ENCODE results near the gene LHPP.

LHPP gene

GRCh38 chr10:124615259-124615658 lies 153.6 kb downstream of the LHPP start:
- CTCF ChIA-PET = interaction anchor here (0.6 kb wide), 1 partner anchor 22 kb away, joined by 4 read pairs; no protein-coding TSS in a partner anchor
- Histone ChIP-seq H3K9me3 (ENCODE audit: control insufficient read depth, insufficient read depth, low read depth, low read length) (no peaks in the 10 kb centered on the region), H3K36me3 (ENCODE audit: control insufficient read depth in 2 of 2, insufficient read depth in 1 of 2, low read length in 2 of 2) (peaks cover 0 to 6% of the 10 kb centered on the region in 2 experiments; a peak in 1 of 3 replicates), H3K4me3 (ENCODE audit: low read depth, low read length) (no peak overlapping the region), H3K4me1 (ENCODE audit: control insufficient read depth, insufficient read depth, low read length) (peaks cover 2% of the 10 kb centered on the region; the same call in 1 of the 2 replicates), H3K27ac (ENCODE audit: extremely low read depth, low read depth, low read length) (no peak overlapping the region)
- POLR2A ChIA-PET = interaction anchor here (0.7 kb wide), 1 partner anchor 103 kb away, joined by 3 read pairs; no protein-coding TSS in a partner anchor
- TF ChIP-seq ZNF623 (tag by site-specific recombination; IDR thresholded peaks at IDR 0.05) (no peak), ZNF248 (tag by site-specific recombination; IDR thresholded peaks at IDR 0.05) (no peak), ZNF792 (tag by site-specific recombination; IDR thresholded peaks at IDR 0.05) (no peak), ZNF473 (tag by site-specific recombination; IDR thresholded peaks at IDR 0.05) (no peak), ZNF2 (tag by site-specific recombination; IDR thresholded peaks at IDR 0.05) (no peak)
- TF ChIP-seq, protein P1, sequence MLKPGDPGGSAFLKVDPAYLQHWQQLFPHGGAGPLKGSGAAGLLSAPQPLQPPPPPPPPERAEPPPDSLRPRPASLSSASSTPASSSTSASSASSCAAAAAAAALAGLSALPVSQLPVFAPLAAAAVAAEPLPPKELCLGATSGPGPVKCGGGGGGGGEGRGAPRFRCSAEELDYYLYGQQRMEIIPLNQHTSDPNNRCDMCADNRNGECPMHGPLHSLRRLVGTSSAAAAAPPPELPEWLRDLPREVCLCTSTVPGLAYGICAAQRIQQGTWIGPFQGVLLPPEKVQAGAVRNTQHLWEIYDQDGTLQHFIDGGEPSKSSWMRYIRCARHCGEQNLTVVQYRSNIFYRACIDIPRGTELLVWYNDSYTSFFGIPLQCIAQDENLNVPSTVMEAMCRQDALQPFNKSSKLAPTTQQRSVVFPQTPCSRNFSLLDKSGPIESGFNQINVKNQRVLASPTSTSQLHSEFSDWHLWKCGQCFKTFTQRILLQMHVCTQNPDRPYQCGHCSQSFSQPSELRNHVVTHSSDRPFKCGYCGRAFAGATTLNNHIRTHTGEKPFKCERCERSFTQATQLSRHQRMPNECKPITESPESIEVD (tag by site-specific recombination; IDR thresholded peaks at IDR 0.05) = no peak

DNA sequence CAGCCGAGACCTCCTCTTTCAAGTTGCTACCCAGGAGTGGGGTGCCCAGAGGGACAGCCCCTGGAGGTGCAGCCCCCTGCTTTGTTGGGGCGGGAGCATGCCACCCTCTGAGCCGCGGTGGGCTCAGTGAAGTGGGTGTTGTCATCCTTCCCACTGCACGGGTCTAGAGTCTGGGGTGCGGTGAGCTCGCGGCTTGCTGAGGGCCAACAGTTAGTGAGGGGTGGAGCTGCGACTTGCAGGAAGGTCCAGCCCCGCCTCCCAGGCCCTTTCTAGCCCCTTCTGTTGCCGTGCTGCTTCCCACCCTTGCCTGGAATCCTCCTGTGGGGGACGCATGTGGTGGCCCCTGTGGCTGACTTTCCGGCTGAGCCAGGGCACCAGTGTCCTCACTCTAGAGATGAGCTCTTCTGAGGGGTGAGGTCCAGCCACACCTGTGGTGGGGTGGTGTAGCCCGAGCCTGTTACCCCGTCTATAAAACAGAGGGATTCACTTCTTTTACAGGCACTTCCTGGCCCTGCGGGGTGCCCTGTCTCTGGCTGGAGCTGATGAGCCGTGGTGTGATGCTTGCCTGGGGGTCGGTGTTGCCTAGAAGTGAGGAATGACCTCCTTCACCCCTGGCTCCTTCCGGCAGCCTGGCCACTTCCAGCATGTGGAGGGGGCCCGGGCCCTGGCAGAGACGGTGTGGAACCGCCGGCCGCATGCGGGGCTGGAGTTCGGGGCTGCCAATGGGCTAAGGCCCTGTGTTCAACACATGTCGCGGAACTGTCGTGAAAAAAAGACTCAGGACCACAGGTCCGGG lies 154.6 kb downstream of the LHPP start:
- no peak overlapping the region for H3K27ac ChIP-seq (ENCODE audit: extremely low read depth, low read depth, low read length)
- H3K36me3 ChIP-seq (ENCODE audit: control insufficient read depth in 2 of 2, insufficient read depth in 1 of 2, low read length in 2 of 2) = peaks cover 0 to 6% of the 10 kb centered on the region in 2 experiments; a peak in 1 of 3 replicates
- POLR2A ChIA-PET = interaction anchor here (0.7 kb wide), 1 partner anchor 102 kb away, joined by 3 read pairs; no protein-coding TSS in a partner anchor
- CTCF ChIA-PET = no interaction called here
- TF ChIP-seq ZIC2 (tag by site-specific recombination; IDR thresholded peaks at IDR 0.05) = peak; percentile 4; the same call in 1 of the 2 replicates
- TF ChIP-seq ZNF707 (tag by site-specific recombination; IDR thresholded peaks at IDR 0.05) = peak; percentile 78
- TF ChIP-seq ZNF623 (tag by site-specific recombination; IDR thresholded peaks at IDR 0.05) = no peak
- peak; percentile 48 for TF ChIP-seq KLF1 (tag by site-specific recombination; IDR thresholded peaks at IDR 0.05)
- H3K9me3 ChIP-seq (ENCODE audit: control insufficient read depth, insufficient read depth, low read depth, low read length) = no peaks in the 10 kb centered on the region
- H3K4me3 ChIP-seq (ENCODE audit: low read depth, low read length) = no peak overlapping the region
- H3K4me1 ChIP-seq (ENCODE audit: control insufficient read depth, insufficient read depth, low read length) = peaks cover 2% of the 10 kb centered on the region; the same call in 1 of the 2 replicates

GRCh38 chr10:124616836-124617130 lies 155.2 kb downstream of the LHPP start:
- no peak overlapping the region for H3K4me3 ChIP-seq (ENCODE audit: low read depth, low read length)
- H3K36me3 ChIP-seq (ENCODE audit: control insufficient read depth in 2 of 2, insufficient read depth in 1 of 2, low read length in 2 of 2) = peaks cover 0 to 6% of the 10 kb centered on the region in 2 experiments; a peak in 1 of 3 replicates
- ChIA-PET POLR2A (no interaction called here), CTCF (no interaction called here)
- no peak overlapping the region for H3K27ac ChIP-seq (ENCODE audit: extremely low read depth, low read depth, low read length)
- H3K4me1 ChIP-seq (ENCODE audit: control insufficient read depth, insufficient read depth, low read length) = peaks cover 2% of the 10 kb centered on the region; the same call in 1 of the 2 replicates
- H3K9me3 ChIP-seq (ENCODE audit: control insufficient read depth, insufficient read depth, low read depth, low read length) = no peaks in the 10 kb centered on the region
- TF ChIP-seq ZNF639 (tag by site-specific recombination; IDR thresholded peaks at IDR 0.05) (no peak), ZNF544 (tag by site-specific recombination; IDR thresholded peaks at IDR 0.05) (no peak), OVOL3 (tag by site-specific recombination; IDR thresholded peaks at IDR 0.05) (no peak), ZSCAN16 (tag by site-specific recombination; IDR thresholded peaks at IDR 0.05) (no peak), ZNF341 (tag by site-specific recombination; IDR thresholded peaks at IDR 0.05; ENCODE audit: low read depth) (no peak), HOXD13 (CRISPR knock-in tag; IDR thresholded peaks at IDR 0.05; ENCODE audit: borderline replicate concordance) (no peak), MZF1 (tag by site-specific recombination; IDR thresholded peaks at IDR 0.05; ENCODE audit: borderline replicate concordance) (no peak)
- TF ChIP-seq, protein P2, sequence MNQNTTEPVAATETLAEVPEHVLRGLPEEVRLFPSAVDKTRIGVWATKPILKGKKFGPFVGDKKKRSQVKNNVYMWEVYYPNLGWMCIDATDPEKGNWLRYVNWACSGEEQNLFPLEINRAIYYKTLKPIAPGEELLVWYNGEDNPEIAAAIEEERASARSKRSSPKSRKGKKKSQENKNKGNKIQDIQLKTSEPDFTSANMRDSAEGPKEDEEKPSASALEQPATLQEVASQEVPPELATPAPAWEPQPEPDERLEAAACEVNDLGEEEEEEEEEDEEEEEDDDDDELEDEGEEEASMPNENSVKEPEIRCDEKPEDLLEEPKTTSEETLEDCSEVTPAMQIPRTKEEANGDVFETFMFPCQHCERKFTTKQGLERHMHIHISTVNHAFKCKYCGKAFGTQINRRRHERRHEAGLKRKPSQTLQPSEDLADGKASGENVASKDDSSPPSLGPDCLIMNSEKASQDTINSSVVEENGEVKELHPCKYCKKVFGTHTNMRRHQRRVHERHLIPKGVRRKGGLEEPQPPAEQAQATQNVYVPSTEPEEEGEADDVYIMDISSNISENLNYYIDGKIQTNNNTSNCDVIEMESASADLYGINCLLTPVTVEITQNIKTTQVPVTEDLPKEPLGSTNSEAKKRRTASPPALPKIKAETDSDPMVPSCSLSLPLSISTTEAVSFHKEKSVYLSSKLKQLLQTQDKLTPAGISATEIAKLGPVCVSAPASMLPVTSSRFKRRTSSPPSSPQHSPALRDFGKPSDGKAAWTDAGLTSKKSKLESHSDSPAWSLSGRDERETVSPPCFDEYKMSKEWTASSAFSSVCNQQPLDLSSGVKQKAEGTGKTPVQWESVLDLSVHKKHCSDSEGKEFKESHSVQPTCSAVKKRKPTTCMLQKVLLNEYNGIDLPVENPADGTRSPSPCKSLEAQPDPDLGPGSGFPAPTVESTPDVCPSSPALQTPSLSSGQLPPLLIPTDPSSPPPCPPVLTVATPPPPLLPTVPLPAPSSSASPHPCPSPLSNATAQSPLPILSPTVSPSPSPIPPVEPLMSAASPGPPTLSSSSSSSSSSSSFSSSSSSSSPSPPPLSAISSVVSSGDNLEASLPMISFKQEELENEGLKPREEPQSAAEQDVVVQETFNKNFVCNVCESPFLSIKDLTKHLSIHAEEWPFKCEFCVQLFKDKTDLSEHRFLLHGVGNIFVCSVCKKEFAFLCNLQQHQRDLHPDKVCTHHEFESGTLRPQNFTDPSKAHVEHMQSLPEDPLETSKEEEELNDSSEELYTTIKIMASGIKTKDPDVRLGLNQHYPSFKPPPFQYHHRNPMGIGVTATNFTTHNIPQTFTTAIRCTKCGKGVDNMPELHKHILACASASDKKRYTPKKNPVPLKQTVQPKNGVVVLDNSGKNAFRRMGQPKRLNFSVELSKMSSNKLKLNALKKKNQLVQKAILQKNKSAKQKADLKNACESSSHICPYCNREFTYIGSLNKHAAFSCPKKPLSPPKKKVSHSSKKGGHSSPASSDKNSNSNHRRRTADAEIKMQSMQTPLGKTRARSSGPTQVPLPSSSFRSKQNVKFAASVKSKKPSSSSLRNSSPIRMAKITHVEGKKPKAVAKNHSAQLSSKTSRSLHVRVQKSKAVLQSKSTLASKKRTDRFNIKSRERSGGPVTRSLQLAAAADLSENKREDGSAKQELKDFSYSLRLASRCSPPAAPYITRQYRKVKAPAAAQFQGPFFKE (tag by site-specific recombination; IDR thresholded peaks at IDR 0.05; ENCODE audit: borderline replicate concordance) = no peak
- TF ChIP-seq, protein P3, sequence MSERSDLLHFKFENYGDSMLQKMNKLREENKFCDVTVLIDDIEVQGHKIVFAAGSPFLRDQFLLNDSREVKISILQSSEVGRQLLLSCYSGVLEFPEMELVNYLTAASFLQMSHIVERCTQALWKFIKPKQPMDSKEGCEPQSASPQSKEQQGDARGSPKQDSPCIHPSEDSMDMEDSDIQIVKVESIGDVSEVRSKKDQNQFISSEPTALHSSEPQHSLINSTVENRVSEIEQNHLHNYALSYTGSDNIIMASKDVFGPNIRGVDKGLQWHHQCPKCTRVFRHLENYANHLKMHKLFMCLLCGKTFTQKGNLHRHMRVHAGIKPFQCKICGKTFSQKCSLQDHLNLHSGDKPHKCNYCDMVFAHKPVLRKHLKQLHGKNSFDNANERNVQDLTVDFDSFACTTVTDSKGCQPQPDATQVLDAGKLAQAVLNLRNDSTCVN (tag by site-specific recombination; optimal IDR thresholded peaks at IDR 0.05) = no peak
- TF ChIP-seq, protein P4, sequence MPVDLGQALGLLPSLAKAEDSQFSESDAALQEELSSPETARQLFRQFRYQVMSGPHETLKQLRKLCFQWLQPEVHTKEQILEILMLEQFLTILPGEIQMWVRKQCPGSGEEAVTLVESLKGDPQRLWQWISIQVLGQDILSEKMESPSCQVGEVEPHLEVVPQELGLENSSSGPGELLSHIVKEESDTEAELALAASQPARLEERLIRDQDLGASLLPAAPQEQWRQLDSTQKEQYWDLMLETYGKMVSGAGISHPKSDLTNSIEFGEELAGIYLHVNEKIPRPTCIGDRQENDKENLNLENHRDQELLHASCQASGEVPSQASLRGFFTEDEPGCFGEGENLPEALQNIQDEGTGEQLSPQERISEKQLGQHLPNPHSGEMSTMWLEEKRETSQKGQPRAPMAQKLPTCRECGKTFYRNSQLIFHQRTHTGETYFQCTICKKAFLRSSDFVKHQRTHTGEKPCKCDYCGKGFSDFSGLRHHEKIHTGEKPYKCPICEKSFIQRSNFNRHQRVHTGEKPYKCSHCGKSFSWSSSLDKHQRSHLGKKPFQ (tag by site-specific recombination; IDR thresholded peaks at IDR 0.05) = no peak
